NCI-H2196 (cell line): ENCODE data around the gene CPXM2.
"Not testable (repeated sequence)": the region's sequence is repeated elsewhere in the genome, so short reads cannot be mapped to it uniquely, and the experiment has no call there.

Experiments
- DNase-seq: peaks from one replicate; lab custom pipeline; 2025; ENCODE audit not compliant: unreplicated experiment; lab: John Stamatoyannopoulos, UW

Gene CPXM2

GRCh38 chr10:123747426-123747825, 144.2 kb downstream of the CPXM2 start:
- no peak for DNase-seq

GRCh38 chr10:123746942-123747341, 144.7 kb downstream of the CPXM2 start:
- no peak for DNase-seq

GRCh38 chr10:123746520-123746919, 145.1 kb downstream of the CPXM2 start:
- DNase-seq, result no peak

GRCh38 chr10:123746061-123746460, 145.5 kb downstream of the CPXM2 start:
- no peak for DNase-seq

- DNase-seq, result no peak
Measured at GRCh38 chr10:123744224-123744536, 147.4 kb downstream of the CPXM2 start.

- no peak for DNase-seq
Measured at GRCh38 chr10:123743441-123744223, 148.0 kb downstream of the CPXM2 start.

GRCh38 chr10:123742751-123743440, 148.7 kb downstream of the CPXM2 start:
- no peak for DNase-seq

- DNase-seq, result no peak
Measured at GRCh38 chr10:123741711-123742110, 149.9 kb downstream of the CPXM2 start.

- DNase-seq, result no peak
Measured at GRCh38 chr10:123741146-123741545, 150.5 kb downstream of the CPXM2 start.

- DNase-seq, result not testable (repeated sequence)
Measured at GRCh38 chr10:123736917-123737316, 154.7 kb downstream of the CPXM2 start.

GRCh38 chr10:123729523-123729922, 162.1 kb downstream of the CPXM2 start:
- no peak for DNase-seq

- DNase-seq, result no peak
Measured at GRCh38 chr10:123726836-123727235, 164.8 kb downstream of the CPXM2 start.

GRCh38 chr10:123726381-123726780, 165.2 kb downstream of the CPXM2 start:
- DNase-seq, result no peak

- DNase-seq, result no peak
Measured at GRCh38 chr10:123724747-123725146, 166.9 kb downstream of the CPXM2 start.

GRCh38 chr10:123722351-123722750, 169.3 kb downstream of the CPXM2 start:
- DNase-seq, result no peak

GRCh38 chr10:123721441-123722049, 170.1 kb downstream of the CPXM2 start:
- DNase-seq, result no peak

- no peak for DNase-seq
Measured at GRCh38 chr10:123720536-123720935, 171.1 kb downstream of the CPXM2 start.

GRCh38 chr10:123718544-123719060, 173.0 kb downstream of the CPXM2 start:
- DNase-seq, result no peak

- no peak for DNase-seq
Measured at GRCh38 chr10:123717336-123717735, 174.3 kb downstream of the CPXM2 start.

GRCh38 chr10:123715546-123715945, 176.1 kb downstream of the CPXM2 start:
- DNase-seq, result no peak

- no peak for DNase-seq
Measured at GRCh38 chr10:123706236-123706635, 185.4 kb downstream of the CPXM2 start.

GRCh38 chr10:123704812-123705211, 186.8 kb downstream of the CPXM2 start:
- no peak for DNase-seq
